Dermis microvascular lymphatic vessel endothelial cell (primary cell): ENCODE results near the gene SLC20A1. TPM values are rescaled to one million over a fixed set of nuclear protein-coding genes. Genes with fewer than 3 reads are reported as not detected.

Experiments used
- DNase-seq, 2 donors: peaks; one replicate each; pipeline versions ENCODE4 v3.0.0 to v3.0.0-alpha.2; 2010; ENCODE audit warnings: low read depth in 2 of 2
- total RNA-seq: library from RNA; depleted of rRNA; stranded (reverse); fragments of >200 nt; gene quantifications from 2 replicates; pipeline ENCODE4 v1.2.1, GENCODE V29; 2014

The SLC20A1 gene
- total RNA-seq, 1 donor from 2014 or later, result 20.7 TPM

GRCh38 chr2:112625474-112626114 lies 20.1 kb upstream of the SLC20A1 start:
- DNase-seq, result no peak

DNA sequence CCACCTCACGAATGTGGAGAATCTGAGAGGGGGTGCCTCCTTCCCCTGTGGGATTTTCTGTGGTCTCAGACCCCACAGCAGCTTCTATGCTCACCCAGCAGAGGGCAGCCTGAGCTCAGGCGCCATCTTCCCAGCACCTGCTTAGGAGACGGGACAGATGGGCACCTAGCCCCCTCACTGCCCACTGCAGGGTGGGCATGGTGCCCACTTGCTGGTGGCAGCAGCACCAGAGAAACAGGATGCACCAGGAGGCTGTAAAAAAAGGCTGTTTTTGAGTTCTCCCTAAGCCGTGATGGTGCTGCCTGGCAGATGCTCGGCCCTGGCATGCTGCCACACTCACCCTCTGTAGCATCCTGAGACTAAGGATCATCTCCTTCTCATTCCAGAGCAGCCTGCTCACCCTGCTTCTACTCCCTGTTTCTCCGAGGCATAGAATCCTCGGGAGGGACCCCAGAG lies 19.1 kb upstream of the SLC20A1 start:
- peak in 1 of 2 donors; percentile 79 for DNase-seq

DNA sequence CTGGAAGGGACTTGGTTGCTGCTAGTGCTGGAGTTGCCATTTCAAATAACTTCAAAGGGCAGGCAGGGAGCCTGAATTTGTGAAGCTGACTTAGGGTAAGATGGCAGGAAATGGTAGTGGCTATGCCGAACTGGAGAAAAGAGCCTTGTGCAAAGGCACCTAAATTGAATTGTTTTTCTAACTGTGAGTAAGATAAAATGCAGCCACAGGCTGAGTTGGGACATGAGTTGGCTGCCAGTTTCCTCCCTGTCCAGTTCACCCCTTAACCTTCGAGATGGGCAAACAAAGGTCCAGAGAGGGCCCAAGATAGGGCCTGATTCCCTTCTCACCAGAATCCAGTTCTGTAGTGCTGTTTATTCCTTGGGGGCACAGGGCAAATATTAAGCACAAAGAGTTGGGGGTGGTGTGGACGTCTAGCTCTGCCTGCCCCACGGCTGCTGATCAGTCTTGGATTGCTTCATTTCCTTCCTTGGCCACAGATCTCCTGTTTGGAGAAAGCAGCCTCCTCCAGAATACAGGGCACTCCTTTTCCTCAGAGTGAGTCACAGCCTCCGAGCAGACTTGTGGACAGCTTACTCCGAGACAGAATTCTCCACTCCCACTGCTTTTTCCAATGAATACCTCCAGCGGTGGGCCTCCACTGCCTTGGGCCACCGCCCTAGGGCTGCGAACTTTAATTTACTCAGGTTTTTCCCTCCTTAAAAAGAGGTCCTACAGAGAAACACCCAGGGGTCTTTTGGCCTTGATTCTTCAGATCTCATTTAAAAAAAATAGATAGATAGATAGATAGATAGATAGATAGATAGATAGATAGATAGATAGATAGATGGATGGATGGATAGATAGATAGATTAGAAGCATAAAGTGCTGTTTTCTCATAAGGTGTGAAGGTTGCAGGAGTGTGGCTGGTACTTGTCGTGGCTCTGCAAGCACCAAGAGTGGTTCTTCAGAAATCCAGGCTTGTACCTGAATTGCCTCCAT lies 18.4 kb upstream of the SLC20A1 start:
- DNase-seq, result peak in 1 of 2 donors; percentile 93

GRCh38 chr2:112629224-112629623 lies 16.5 kb upstream of the SLC20A1 start:
- no peak for DNase-seq

GRCh38 chr2:112629823-112630222 lies 15.9 kb upstream of the SLC20A1 start:
- DNase-seq, result no peak

- DNase-seq, result no peak
Observed at GRCh38 chr2:112630268-112630667, 15.5 kb upstream of the SLC20A1 start.

DNA sequence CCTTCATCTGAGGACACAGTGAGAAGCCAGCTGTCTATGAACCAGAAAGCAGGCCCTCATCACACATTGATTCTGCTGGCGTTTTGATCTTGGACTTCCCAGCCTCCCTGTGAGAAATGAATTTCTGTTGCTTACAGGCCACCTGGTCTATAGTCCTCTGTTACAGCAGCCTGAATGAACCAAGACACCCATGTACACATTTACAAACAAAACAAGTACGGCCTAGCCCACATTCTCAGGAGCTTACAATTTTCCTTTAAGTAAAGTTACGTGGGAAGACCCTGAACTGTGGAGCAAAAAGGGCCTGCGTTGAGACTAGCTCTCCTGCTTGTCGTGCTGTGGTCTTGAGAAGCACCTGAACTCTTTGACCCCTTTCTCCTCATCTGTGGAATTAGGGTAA lies 12.0 kb upstream of the SLC20A1 start:
- DNase-seq, result no peak

DNA sequence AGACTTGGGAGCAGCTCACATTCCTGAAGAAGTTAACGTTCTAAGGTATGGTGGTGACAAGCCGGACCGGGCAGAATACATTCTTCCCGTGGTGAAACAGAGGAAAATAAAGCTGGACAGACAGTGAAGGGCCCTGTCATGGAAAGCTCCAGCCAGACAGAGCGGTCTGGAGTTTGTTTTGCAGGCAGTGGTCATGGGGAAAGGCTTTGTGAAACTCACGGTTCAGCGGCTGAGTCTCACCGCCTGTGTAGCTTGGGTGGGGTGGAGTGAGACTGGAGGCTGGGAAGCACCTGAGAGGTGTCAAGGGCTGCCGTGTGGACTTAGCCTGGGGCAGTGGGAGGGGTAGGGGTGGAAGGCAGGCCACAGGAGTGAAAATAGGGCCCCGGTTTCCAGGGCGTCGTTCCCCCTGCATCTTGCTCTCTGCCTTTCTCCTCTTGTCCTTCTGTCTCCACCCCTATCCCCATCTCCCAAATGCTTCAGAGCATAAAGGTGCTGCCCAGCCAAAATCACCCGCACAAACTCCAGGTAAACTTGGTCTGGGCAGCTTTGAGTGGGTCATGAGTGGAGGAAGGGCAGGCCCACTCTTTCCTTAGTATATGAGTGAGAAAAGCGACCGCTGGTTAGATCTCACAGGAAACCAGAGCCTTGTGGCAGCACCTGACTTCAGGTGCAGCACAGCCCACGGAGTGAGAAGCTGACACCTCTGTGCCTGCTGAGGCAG lies 11.4 kb upstream of the SLC20A1 start:
- no peak for DNase-seq

DNA sequence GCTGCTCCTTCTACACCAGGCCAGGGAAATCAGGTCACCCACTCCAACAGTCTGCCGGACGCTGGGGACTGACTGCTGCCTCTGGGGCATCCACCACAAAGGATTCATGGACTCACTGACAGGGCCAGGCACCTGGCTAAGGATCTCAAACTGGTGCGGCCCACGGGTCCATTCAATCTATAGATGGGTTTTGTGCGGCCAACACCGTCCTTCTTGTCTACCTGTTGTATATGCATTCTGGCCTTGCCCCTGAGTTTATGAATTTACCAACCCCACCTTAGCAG lies 10.9 kb upstream of the SLC20A1 start:
- no peak for DNase-seq

DNA sequence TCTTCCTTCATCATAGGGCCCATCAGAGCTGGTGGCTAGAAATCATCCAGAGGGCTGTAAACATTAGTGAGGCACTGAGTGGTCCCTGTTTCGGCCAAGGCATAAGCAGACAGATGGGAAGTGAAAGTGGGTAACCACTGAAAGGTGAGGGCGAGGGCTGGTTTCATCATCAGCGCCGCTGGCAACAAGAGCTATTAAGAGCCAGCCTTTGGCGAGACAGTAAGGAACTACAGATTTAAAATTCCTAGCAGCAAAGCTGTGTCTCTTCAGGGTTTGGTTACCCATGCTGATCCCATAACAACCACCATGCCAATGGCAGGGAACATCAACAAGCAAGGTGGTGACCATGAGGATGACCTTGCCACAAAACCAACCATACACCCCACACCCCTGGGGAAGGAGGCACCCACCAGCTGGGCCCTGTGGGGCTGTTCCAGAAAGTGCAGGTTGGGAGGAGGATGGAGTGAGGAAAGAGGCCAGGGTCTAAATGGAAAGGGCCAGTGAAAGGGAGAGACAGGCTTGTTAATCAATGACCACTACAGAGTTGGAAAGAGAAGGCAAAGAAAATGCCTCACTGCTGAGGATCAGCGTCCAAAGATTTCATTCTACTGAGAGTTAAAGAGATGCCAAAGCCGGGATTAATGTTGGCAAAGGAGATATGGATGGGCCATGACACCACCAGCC lies 9.0 kb upstream of the SLC20A1 start:
- no peak for DNase-seq

DNA sequence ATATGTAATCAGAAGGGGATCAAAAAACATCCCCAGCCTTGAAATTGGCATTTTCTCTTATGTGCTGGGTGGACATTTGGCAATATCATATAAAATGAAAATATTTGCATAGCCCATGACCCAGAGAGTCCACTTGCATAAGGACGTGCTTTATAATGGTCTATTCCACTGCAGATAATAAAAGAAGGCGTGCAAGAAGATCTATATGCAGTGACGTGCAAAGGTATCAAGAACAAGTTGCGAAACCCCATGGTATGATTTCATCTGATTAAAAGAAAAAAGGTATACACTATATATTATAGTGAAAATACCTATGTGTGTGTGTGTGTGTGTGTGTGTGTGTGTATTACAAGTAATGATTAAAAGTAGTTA lies 8.5 kb upstream of the SLC20A1 start:
- no peak for DNase-seq

DNA sequence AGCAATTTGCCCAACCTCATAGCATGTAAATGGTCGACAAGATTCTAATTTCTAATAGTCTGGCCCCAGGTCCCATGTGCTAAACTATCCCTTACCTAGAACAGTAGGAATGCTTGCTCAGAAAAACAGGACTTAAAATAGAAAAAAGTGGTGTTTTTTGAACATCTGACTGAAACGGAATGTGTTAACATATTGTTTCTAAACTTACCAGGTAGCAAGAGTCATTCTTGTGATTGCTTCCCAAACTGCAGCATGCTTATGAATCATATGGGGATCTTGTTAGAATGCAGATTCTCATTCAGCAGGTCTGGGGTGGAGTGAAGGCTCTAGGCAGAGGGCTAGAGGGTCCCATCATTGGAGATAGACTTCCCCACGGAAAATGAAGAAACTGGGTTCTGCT lies 5.8 kb upstream of the SLC20A1 start:
- no peak for DNase-seq

DNA sequence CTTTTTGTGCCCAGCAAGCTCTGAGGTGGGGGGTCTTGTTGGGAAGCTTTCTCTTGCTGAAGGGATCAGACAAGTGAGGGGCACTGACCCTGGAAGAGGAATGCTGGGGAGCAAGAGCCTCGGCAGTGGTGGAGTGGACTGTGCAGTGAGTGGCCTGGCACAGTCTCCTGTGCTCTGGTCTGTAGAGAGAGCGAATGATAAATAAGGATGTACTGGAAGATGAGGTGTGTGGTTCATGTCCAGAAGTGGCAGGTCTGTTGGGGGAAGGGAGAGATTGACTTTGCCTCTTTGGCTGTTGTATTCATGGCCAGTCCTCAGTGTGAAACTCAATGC lies 5.3 kb upstream of the SLC20A1 start:
- DNase-seq, result no peak

GRCh38 chr2:112640800-112641675 lies 4.7 kb upstream of the SLC20A1 start:
- peak in 1 of 2 donors; percentile 59 for DNase-seq

- no peak for DNase-seq
Observed at GRCh38 chr2:112641701-112642100, 4.0 kb upstream of the SLC20A1 start.

DNA sequence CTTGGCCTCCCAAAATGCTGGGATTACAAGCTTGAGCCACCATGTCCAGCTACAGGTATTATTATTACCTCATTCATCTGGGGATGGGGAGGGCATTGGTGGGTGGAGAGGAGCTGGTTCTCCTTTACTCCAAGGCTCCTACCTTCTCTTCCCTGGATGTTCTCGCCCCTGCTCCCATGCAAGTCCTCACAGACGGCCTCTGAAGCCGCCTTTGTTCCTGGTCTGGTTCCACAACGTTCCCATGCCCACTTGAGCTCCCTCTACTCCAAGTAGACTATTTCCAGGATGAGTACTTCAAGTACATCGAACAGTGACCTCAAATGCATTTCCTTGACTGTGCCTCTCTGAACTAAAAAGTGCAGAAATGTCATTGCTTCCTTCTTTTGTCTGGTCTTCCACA lies 3.2 kb upstream of the SLC20A1 start:
- no peak for DNase-seq

DNA sequence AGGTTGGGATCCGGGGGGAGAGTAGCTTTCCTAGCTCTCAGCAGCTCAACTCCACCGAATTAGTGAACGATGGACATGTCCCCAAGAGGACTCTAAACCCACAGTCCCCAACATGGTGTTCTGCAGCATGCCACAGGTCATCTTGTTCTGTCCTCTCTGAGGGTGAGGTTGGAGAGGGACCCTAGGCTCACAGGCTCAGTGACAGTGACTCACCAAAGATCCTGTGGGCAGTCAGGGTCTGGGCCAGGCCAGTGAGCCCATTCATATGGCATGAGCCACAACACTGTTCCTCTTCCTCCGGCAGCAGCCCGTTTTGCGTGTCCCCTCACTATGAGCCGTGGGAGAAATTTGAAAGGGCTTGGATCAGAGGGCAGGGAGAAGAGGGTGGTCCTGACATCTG lies 2.8 kb upstream of the SLC20A1 start:
- peak in 1 of 2 donors; percentile 29 for DNase-seq

DNA sequence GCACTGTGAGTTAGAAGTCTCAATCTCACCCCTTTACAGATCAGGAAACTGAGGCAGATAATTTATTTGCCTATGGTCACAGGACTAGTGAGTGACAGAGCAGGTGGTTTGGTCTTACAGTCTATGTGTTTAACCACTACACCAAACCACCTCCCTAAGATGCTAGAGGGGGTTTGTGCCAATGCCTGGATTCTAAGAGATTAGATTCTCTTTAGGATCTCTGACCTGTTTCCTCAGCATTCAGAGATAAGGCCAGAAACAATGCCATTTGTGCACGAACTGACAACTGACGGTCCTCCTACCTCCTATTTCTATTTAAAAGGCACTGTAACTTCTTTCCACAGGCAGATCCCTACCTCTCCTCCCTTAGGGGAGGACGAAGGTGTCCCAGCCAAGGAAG lies 2.3 kb upstream of the SLC20A1 start:
- no peak for DNase-seq

GRCh38 chr2:112644155-112644932 lies 1.4 kb upstream of the SLC20A1 start:
- peak in 1 of 2 donors; percentile 44 for DNase-seq

GRCh38 chr2:112644933-112645309 lies 818 bp upstream of the SLC20A1 start:
- no peak for DNase-seq
